Liver (tissue), 9 donors: ENCODE results near the gene LRP5. TPM values are rescaled to one million over a fixed set of nuclear protein-coding genes. Genes with fewer than 3 reads are reported as not detected.

ENCODE experiments used
- DNase-seq: peaks from one replicate; pipeline ENCODE4 v3.0.0-alpha.2; 2017; ENCODE audit warnings: low spot score
- H3K27ac ChIP-seq, 2 donors: one replicate each; pipeline ENCODE4 v1.7.0; 2013; ENCODE audit warnings: inconsistent platforms in 2 of 2, low read length in 2 of 2, control low read depth in 1 of 2, low read depth in 1 of 2, mild to moderate bottlenecking in 1 of 2
- H3K27me3 ChIP-seq, 4 donors: one replicate each; pipeline versions ENCODE4 v1.6.1 to v1.7.0; 2013; ENCODE audit warnings: low read length in 3 of 4, inconsistent platforms in 1 of 4, mild to moderate bottlenecking in 1 of 4, moderate library complexity in 1 of 4; ENCODE audit not compliant: control insufficient read depth in 4 of 4, insufficient read depth in 4 of 4
- H3K36me3 ChIP-seq, 4 donors: one replicate each; pipeline versions ENCODE4 v1.6.1 to v1.7.0; 2013; ENCODE audit warnings: low read length in 3 of 4, mild to moderate bottlenecking in 3 of 4, low read depth in 1 of 4, moderate library complexity in 1 of 4; ENCODE audit not compliant: control insufficient read depth in 4 of 4, insufficient read depth in 3 of 4
- H3K4me1 ChIP-seq, 4 donors: one replicate each; pipeline versions ENCODE4 v1.6.1 to v1.7.0; 2013; ENCODE audit warnings: low read length in 3 of 4, mild to moderate bottlenecking in 3 of 4, moderate library complexity in 1 of 4; ENCODE audit not compliant: control insufficient read depth in 4 of 4, insufficient read depth in 4 of 4
- H3K4me3 ChIP-seq, 3 donors: one replicate each; pipeline versions ENCODE4 v1.6.1 to v1.7.0; 2013; ENCODE audit warnings: low read length in 3 of 3, control low read depth in 1 of 3, low read depth in 1 of 3, mild to moderate bottlenecking in 1 of 3
- H3K9ac ChIP-seq, 2 donors: one replicate each; pipeline ENCODE4 v1.7.0; 2013; ENCODE audit warnings: low read length in 2 of 2, mild to moderate bottlenecking in 2 of 2, moderate library complexity in 2 of 2, control low read depth in 1 of 2, low read depth in 1 of 2
- H3K9me3 ChIP-seq, 4 donors: one replicate each; pipeline versions ENCODE4 v1.6.1 to v1.7.0; 2013; ENCODE audit warnings: low read length in 3 of 4; ENCODE audit not compliant: control insufficient read depth in 4 of 4
- ATF3 ChIP-seq: IDR thresholded peaks from 2 replicates; pipeline ENCODE4 v1.6.1; 2016; ENCODE audit warnings: antibody characterized with exemption
- CTCF ChIP-seq: fragments of 150-350 bp; IDR thresholded peaks from 2 replicates; pipeline ENCODE4 v1.5.1; 2017; ENCODE audit warnings: improper control_type of control experiment, low read depth, low read length; ENCODE audit not compliant: missing input control
- EGR1 ChIP-seq, 2 donors: IDR thresholded peaks; 2 replicates each; pipeline ENCODE4 v1.6.1; 2016 to 2018; ENCODE audit warnings: antibody characterized with exemption in 2 of 2, low read depth in 2 of 2
- FOXA1 ChIP-seq: IDR thresholded peaks from 2 replicates; pipeline ENCODE4 v1.6.1; 2016; ENCODE audit warnings: antibody characterized with exemption
- FOXA2 ChIP-seq: IDR thresholded peaks from 2 replicates; pipeline ENCODE4 v1.6.1; 2016; ENCODE audit warnings: antibody characterized with exemption
- GABPA ChIP-seq, 2 donors: IDR thresholded peaks in 1 of 2; conservative IDR thresholded peaks in 1 of 2; 2 replicates each; pipeline ENCODE4 v1.6.1; 2016; ENCODE audit warnings: antibody characterized with exemption in 2 of 2, mild to moderate bottlenecking in 1 of 2, moderate library complexity in 1 of 2
- HNF4A ChIP-seq, 2 donors: conservative IDR thresholded peaks; 2 replicates each; pipeline ENCODE4 v1.6.1; 2016; ENCODE audit warnings: antibody characterized with exemption in 2 of 2, mild to moderate bottlenecking in 2 of 2
- HNF4G ChIP-seq: IDR thresholded peaks from 2 replicates; pipeline ENCODE4 v1.6.1; 2016; ENCODE audit warnings: antibody characterized with exemption
- JUND ChIP-seq, 2 donors: IDR thresholded peaks; 2 replicates each; pipeline ENCODE4 v1.6.1; 2016; ENCODE audit warnings: antibody characterized with exemption in 2 of 2
- NR2F2 ChIP-seq: IDR thresholded peaks from 2 replicates; pipeline ENCODE4 v1.6.1; 2016; ENCODE audit warnings: antibody characterized with exemption
- RAD21 ChIP-seq, 2 donors: IDR thresholded peaks; 2 replicates each; pipeline ENCODE4 v1.6.1; 2016; ENCODE audit warnings: antibody characterized with exemption in 2 of 2, mild to moderate bottlenecking in 2 of 2
- RXRA ChIP-seq, 2 donors: IDR thresholded peaks; 2 replicates each; pipeline ENCODE4 v1.6.1; 2017 to 2018; ENCODE audit warnings: antibody characterized with exemption in 2 of 2, mild to moderate bottlenecking in 1 of 2
- SP1 ChIP-seq: IDR thresholded peaks from 2 replicates; pipeline ENCODE4 v1.6.1; 2018; ENCODE audit warnings: antibody characterized with exemption, mild to moderate bottlenecking
- TAF1 ChIP-seq: conservative IDR thresholded peaks from 2 replicates; pipeline ENCODE4 v1.6.1; 2016; ENCODE audit warnings: antibody characterized with exemption, mild to moderate bottlenecking
- YY1 ChIP-seq: IDR thresholded peaks from 2 replicates; pipeline ENCODE4 v1.6.1; 2016; ENCODE audit warnings: antibody characterized with exemption, mild to moderate bottlenecking
- ZBTB33 ChIP-seq: IDR thresholded peaks from 2 replicates; pipeline ENCODE4 v1.6.1; 2016; ENCODE audit warnings: antibody characterized with exemption
- WGBS: extraction: QIAGEN DNeasy Blood & Tissue Kit; methylation state at CpG from one replicate; pipeline ENCODE4 v1.1.7; 2013; 5-methylcytosine and 5-hydroxymethylcytosine counted together
- polyA plus RNA-seq, 2 donors: library from polyadenylated mRNA; stranded (reverse) in 1 of 2; unstranded in 1 of 2; fragments of 200-250 nt in 1 of 2; fragments of >200 nt in 1 of 2; fragmentation: Nextera tagmentation in 1 of 2; extraction: Ambion mirVana in 1 of 2; gene quantifications; one replicate each; pipeline versions ENCODE4 v1.2.1 to v1.2.3, GENCODE V29; 2013 to 2015
- total RNA-seq, 2 donors: library from RNA; depleted of rRNA; stranded (reverse); fragments of >200 nt; gene quantifications; one replicate each; pipeline ENCODE4 v1.2.3, GENCODE V29; 2014
- TF ChIP-seq, protein P1 (sequence below): IDR thresholded peaks from 2 replicates; pipeline ENCODE4 v1.6.1; 2016; ENCODE audit warnings: antibody characterized with exemption
- TF ChIP-seq, protein P2 (sequence below): IDR thresholded peaks from 2 replicates; pipeline ENCODE4 v1.6.1; 2016; ENCODE audit warnings: antibody characterized with exemption, mild to moderate bottlenecking
- donor health status: healthy.
- donor health status: healthy.
- donor health status: healthy.
- donor health status: healthy.
- donor health status: healthy.

LRP5 gene
- total and polyA plus RNA-seq, 4 donors: 48.9 to 99.3 (median 71.3) TPM

- no peak for DNase-seq
- Histone ChIP-seq H3K27me3 (no peaks in the 10 kb centered on the region), H3K9ac (no peak overlapping the region), H3K4me1 (no peaks in the 10 kb centered on the region), H3K27ac (no peak overlapping the region), H3K9me3 (no peaks in the 10 kb centered on the region), H3K36me3 (peaks cover 12 to 63% (median 38%) of the 10 kb centered on the region in 4 donors), H3K4me3 (no peak overlapping the region)
- no peak for TF ChIP-seq HNF4G
- no peak for TF ChIP-seq EGR1 (IDR thresholded peaks at IDR 0.05; ENCODE audit: low read depth in 2 of 2)
- no peak for TF ChIP-seq FOXA2
- no peak for TF ChIP-seq GABPA (IDR thresholded peaks at IDR 0.05 in 1 of 2, conservative IDR thresholded peaks at IDR 0.05 in 1 of 2)
- TF ChIP-seq HNF4A (conservative IDR thresholded peaks at IDR 0.05): no peak
- no peak for TF ChIP-seq RAD21 (IDR thresholded peaks at IDR 0.05)
- no peak for TF ChIP-seq RXRA (IDR thresholded peaks at IDR 0.05)
- TF ChIP-seq, protein P1, sequence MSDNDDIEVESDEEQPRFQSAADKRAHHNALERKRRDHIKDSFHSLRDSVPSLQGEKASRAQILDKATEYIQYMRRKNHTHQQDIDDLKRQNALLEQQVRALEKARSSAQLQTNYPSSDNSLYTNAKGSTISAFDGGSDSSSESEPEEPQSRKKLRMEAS: no peak
- 97% methylated on average over 7 of the region's 7 CpGs for WGBS
These were observed 107.8 kb downstream of the LRP5 start for GRCh38 chr11:68420171-68420570.

DNA sequence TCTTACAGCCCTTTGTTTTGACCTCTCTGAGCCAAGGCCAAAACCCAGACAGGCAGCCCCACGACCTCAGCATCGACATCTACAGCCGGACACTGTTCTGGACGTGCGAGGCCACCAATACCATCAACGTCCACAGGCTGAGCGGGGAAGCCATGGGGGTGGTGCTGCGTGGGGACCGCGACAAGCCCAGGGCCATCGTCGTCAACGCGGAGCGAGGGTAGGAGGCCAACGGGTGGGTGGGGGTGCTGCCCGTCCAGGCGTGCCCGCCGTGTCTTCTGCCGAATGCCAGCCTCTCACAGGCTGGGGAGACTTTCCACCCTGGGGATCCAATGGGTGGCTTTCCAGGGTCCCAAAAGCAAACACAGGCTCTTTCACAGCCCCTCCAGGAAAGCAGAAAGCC, 111.1 kb downstream of the LRP5 start:
- no peak overlapping the region for H3K4me3 ChIP-seq
- peaks cover 14 to 67% (median 40%) of the 10 kb centered on the region in 4 donors for H3K36me3 ChIP-seq
- no peaks in the 10 kb centered on the region for H3K27me3 ChIP-seq
- no peaks in the 10 kb centered on the region for H3K4me1 ChIP-seq
- no peak for DNase-seq
- no peak for TF ChIP-seq YY1
- TF ChIP-seq, protein P2, sequence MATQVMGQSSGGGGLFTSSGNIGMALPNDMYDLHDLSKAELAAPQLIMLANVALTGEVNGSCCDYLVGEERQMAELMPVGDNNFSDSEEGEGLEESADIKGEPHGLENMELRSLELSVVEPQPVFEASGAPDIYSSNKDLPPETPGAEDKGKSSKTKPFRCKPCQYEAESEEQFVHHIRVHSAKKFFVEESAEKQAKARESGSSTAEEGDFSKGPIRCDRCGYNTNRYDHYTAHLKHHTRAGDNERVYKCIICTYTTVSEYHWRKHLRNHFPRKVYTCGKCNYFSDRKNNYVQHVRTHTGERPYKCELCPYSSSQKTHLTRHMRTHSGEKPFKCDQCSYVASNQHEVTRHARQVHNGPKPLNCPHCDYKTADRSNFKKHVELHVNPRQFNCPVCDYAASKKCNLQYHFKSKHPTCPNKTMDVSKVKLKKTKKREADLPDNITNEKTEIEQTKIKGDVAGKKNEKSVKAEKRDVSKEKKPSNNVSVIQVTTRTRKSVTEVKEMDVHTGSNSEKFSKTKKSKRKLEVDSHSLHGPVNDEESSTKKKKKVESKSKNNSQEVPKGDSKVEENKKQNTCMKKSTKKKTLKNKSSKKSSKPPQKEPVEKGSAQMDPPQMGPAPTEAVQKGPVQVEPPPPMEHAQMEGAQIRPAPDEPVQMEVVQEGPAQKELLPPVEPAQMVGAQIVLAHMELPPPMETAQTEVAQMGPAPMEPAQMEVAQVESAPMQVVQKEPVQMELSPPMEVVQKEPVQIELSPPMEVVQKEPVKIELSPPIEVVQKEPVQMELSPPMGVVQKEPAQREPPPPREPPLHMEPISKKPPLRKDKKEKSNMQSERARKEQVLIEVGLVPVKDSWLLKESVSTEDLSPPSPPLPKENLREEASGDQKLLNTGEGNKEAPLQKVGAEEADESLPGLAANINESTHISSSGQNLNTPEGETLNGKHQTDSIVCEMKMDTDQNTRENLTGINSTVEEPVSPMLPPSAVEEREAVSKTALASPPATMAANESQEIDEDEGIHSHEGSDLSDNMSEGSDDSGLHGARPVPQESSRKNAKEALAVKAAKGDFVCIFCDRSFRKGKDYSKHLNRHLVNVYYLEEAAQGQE: no peak
- no peak for TF ChIP-seq TAF1
- no peak for TF ChIP-seq NR2F2
- no peak for TF ChIP-seq HNF4A (conservative IDR thresholded peaks at IDR 0.05)
- TF ChIP-seq FOXA2: no peak
- TF ChIP-seq ZBTB33: no peak
- no peak for TF ChIP-seq JUND (IDR thresholded peaks at IDR 0.05)
- no peak for TF ChIP-seq HNF4G
- TF ChIP-seq RAD21 (IDR thresholded peaks at IDR 0.05): no peak
- TF ChIP-seq RXRA (IDR thresholded peaks at IDR 0.05): no peak
- TF ChIP-seq SP1: no peak
- no peak for TF ChIP-seq FOXA1
- no peak for TF ChIP-seq ATF3
- TF ChIP-seq GABPA (IDR thresholded peaks at IDR 0.05 in 1 of 2, conservative IDR thresholded peaks at IDR 0.05 in 1 of 2): no peak
- TF ChIP-seq, protein P1: no peak
- TF ChIP-seq CTCF: no peak
- TF ChIP-seq EGR1 (IDR thresholded peaks at IDR 0.05; ENCODE audit: low read depth in 2 of 2): no peak
- 97% methylated on average over 21 of the region's 21 CpGs for WGBS
- no peak overlapping the region for H3K27ac ChIP-seq
- H3K9me3 ChIP-seq: no peaks in the 10 kb centered on the region
- H3K9ac ChIP-seq: no peak overlapping the region
